GM21528 (cell line): ENCODE measurements around the gene GNRHR.
"Not testable (repeated sequence)": the region's sequence is repeated elsewhere in the genome, so short reads cannot be mapped to it uniquely, and the experiment has no call there.

ENCODE experiments used
- ATAC-seq: cut with Tn5 transposase; IDR thresholded peaks from one replicate; pipeline ENCODE4 v1.9.1; 2021; ENCODE audit warnings: mild to moderate bottlenecking, moderate library complexity; ENCODE audit not compliant: unreplicated experiment, low FRiP score

Gene GNRHR, protein sequence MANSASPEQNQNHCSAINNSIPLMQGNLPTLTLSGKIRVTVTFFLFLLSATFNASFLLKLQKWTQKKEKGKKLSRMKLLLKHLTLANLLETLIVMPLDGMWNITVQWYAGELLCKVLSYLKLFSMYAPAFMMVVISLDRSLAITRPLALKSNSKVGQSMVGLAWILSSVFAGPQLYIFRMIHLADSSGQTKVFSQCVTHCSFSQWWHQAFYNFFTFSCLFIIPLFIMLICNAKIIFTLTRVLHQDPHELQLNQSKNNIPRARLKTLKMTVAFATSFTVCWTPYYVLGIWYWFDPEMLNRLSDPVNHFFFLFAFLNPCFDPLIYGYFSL

DNA sequence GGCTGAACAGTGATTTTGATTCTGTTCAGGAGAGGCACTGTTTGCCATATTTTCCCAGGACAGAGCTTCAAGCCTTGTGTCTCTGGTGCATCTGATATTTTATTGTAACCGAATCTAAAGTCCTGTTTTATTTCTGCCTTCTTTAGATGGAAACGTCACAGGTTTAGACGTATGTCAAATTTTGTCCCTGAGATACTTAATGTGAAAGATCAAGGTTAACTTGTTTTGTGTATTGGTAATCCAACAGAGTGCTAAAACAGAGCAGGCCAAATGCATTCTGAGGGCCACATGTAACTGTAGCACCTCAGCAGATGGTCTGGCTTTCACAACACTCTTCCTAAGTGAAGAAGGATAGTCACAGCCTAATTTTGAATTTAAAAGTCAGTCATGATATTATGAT is at the start of gene GNRHR:
TSS of gene GNRHR (minus strand) at position 101 of the 400 bp plus-strand sequence. CDS start at position 48, 53 bp downstream.
- no peak for ATAC-seq

DNA sequence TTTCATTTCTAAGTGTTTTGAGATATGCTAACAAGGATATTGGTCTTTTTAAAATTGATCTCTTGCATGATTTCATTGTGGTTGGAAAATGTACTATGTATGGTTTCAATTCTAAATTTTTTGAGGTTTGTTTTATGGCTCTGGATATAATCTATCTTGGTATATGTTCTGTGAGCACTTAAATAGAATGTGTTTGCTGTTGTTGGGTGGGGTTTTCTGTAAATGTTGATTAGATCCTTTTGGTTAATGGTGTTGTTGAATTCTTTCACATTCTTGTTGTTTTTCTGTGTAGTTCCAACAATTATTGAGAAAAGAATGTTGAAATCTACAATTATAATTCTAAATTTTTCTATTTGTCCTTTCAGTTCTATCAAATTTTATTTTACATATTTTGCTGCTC is 42.6 kb upstream of the GNRHR start:
- no peak for ATAC-seq

DNA sequence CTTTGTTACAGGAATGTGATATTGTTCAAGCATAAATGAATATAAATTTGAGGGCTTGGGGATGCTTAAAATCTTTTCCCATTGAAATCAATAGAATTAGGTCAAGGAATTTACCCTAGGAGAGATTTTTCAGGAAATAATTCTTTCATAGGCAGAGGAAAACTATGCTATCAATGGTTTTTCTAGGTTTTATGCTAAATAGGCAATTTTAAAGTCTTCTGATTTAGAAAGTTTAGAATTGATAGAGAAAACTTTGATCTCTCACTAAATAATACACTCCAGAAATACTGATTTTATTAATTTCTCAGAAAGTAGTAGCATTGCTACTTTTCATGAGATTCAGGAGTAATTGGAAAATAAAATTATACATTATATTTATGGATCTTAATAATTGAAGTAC is 36.5 kb upstream of the GNRHR start:
- ATAC-seq: no peak

DNA sequence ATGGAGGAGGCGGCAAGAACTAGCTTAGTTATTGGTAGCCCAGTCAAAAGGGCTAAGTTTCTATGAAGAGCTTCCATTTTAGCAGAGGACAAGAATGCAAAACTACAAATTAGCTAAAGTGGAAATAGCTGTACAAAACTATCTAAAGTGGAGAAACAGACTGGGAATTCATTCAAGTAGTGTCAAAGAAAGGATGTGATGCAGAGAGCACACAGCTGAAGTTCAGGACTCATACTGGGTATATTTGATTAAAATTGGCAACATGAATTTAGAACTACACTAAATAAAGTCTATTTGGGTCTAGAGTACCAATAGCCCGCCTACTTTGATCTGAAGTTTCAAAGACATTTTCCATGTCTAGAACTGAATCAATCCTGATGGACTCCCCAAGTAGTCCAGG is 33.1 kb upstream of the GNRHR start:
- no peak for ATAC-seq

DNA sequence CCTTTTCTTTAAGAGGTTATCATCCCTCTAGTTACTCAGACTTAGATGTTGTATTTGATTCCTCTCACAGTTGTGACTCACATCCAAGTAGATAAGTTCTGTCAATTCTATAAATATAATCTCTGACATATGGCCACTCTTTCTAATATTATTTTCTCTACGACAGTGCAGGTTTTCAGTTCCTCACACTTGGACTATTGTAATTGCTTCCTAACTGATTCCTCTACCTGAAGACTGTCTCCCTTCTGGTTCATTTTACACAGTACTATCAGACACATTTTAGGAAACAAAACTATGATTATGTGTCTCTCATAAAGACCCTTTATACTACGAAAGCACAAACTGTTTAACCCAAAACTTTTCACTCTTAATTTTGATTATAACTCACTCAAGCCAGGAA is 31.3 kb upstream of the GNRHR start:
- ATAC-seq: peak; percentile 50

DNA sequence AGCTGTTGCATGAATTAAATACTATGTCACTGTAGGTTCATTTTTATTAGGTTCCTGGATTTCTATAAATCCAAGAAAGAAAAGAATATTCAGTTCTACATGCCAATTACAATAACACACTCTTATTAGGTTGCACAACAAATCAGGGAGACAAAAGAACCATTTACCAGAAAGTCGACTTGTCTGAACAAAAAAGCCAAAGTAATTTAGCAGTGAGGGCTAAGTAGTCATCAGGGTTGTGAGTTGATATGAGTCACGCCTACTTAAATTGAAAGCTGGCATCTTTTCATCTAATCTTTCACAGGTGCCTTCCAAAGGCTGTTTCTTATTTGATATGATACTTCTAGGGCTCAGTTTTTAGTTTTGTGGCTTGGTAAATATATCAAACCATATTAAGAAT is 25.4 kb upstream of the GNRHR start:
- no peak for ATAC-seq

DNA sequence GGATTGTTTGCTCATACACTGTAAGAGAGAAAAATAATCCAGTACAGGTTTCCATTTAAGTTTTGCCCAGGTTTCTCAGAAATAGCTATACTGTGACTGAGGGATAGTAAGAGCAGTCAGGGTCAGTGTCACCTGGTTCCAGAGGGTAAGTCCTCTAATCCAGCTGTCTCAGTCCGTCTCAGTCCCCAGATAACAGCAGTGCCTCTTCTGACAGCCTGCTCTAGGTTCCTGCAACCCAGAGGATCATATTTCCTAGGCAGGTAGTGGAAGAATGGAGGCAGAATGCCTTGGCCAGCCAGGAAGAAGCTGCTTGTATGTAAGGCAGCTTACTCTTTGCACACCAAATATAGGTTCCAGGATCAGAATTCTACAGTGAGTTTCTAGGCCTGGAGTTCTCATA is 22.6 kb upstream of the GNRHR start:
- no peak for ATAC-seq

DNA sequence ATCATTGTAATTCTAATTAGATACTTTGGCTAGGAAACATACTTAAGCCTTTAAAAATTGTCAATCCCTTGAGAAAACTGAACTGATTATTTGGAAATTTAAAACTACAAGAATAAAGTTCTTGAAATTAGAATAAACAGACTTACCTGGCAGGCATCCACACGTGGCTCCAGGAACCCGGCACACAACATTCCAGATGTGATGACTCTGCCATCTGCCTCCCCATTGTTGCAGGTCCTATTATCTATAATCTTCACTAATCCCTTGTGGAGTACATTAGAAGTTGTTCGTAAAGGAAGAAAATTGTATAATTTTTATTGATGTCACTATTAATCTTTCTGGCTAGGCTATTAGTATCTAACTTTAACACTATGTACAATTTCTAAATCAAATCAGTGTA is 16.2 kb upstream of the GNRHR start:
- ATAC-seq: no peak

DNA sequence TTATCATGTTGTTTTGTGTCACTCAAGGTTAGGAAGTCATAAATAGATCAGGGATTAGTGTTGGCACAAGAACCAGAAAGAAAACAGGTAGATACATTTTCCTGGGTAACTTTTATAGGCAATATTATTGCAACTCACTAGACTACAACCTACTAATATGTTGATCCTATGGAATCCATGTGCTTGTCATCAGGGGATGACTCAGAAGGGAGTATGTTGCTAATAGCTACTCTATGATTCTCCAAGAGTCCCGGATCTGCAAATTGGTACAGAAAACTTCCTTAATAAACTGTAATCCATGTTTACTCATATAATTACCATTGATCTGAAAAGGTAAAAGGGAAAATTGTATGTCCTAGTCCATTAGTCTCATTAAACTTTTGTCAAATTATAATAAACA is 11.7 kb upstream of the GNRHR start:
- ATAC-seq: no peak

DNA sequence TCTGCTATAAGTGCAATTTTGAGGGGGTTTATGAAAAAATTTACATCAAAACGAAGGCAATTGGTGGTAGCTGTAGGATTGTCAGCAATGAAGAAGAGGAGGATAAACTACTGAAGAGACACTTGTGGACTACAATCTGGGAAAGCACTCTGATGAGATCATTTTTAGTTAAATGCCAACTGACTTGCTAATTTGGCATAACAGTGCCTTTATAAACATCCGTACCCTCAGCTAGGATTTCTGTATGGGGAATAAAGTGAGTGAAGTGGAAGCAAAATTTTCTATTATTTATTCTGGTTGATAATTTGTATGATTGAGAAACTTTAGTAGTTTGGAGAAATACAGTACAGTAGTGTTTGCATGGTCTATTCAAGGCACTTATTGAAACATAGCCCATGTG is 11.2 kb upstream of the GNRHR start:
- no peak for ATAC-seq

DNA sequence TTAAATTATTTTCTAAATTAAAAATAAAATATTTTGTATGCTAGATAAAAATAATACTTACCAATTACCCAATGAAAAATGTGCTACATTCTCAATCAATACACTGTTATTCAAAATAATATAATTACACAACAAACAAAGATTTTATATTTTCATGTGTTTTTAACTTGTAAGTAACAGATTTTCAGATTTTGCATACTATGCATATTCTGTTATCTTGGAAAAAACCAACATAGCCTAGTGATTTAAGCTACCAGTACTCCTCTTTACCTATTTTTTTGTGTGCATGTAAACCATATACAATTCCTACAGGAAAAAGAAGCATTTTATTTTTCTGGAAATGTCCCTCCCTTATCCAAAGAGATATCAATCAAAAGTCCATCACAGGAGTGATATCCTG is 10.0 kb upstream of the GNRHR start:
- no peak for ATAC-seq

DNA sequence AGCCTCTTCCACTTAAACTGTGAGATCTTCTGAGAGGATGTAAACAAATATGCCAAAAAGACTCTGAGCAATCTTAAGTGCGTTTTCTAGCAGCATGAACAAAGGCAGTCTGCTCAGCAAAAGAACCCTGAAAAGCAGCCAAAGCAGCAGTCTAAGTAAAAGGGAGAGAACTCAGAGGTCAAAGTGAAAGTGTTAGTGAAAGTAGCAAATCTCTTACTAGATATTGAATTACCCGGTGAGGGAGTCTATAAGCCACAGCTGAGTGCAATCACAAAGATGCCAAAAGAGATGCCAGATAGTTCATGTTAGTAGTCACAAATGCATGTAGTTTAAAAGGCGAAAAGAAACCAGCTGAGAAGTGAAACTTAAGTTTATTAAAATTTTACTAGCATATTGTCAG is 7.9 kb upstream of the GNRHR start:
- ATAC-seq: peak; percentile 99

DNA sequence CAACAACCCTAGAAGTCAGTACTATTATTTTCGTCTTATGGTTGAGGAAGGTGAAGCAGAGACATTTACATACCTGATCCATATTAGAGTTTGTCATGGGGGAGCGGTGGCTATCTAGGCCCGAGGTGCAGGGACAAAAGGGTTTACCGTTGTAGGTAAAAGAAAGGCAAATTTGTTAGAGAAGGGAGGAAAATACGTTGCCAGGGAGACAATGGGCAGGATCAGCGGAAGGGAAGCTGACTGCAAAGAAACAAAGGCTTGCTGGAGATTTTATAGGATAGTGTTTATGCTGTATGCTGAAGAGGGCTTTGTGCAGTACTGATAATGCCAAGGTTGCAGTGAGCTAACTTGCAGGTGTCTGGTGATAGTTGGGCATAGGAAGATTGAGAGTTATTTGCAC is 2.8 kb upstream of the GNRHR start:
- ATAC-seq: not testable (repeated sequence)

DNA sequence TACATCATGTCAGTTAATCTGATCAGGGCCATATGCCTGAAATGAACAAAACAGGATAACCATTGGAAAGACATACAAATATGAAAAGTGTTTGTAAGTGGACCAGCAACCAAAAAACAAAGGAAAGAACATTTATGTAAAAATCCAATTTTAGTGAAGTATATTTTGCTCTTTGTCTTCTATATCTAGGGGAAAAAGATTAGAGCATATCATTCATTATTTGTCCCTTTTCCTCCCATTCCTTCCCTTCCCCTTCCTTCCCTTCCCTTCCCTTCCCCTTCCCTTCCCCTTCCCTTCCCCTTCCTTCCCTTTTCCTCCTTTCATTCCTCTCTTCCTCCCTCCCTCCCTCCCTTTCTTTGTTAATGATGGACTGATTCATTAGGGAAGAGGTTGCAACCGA is 1.8 kb upstream of the GNRHR start:
- no peak for ATAC-seq

DNA sequence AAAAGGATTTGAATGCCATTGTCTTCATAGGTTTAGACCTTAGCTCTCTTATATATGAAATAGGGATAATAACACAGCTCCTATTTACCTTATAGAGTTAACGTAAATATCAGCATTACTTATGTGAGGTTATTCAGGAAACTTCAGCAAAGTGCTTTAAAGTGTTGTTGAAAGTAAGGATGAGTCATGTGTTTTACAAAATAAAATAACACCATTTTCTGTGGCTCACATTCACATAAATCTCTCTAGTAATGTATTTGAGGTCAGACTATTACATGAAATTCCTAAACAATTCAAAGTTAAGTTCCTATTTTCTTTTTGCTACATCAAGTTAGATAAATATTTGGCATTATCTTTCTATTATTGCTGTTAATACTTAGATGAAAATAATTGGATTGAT is 2.9 kb downstream of the GNRHR start:
- ATAC-seq: no peak

DNA sequence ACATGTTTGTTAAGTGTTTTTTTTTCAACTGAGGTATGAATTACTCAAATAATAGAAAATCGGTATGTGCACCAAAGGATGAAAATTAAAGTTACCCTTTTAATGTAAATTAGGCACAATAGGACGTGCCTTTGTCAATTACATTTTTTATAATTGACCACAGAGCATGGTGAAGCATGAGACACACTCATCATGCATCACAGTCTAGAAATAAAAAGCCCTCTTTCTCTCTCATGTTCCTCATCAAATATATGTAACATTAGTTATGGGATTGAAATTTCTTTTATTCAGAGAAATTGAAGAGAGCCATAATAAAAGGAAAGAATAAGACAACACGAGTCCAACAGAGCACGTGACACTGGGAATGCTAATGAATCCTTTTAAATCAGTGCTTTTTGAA is 3.5 kb downstream of the GNRHR start:
- no peak for ATAC-seq

DNA sequence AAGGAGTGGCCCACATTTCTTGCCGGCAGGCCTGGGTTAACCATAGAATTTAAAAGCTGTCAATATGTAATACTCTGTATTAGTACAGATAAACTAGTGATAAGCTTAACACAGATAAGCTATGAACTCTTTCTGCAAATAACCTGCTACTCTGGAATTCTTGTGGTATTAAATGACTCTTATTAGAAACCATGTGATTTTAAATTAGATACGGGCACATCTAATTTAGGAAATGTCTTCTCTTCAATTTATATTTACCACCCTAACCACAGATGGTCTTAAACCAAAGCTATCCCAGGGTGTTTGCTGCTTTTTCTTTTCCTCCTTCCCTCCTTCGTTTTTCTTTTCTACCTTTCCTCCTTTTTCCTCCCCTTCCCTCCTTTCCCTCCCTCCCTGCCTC is 4.9 kb downstream of the GNRHR start:
- ATAC-seq: no peak

DNA sequence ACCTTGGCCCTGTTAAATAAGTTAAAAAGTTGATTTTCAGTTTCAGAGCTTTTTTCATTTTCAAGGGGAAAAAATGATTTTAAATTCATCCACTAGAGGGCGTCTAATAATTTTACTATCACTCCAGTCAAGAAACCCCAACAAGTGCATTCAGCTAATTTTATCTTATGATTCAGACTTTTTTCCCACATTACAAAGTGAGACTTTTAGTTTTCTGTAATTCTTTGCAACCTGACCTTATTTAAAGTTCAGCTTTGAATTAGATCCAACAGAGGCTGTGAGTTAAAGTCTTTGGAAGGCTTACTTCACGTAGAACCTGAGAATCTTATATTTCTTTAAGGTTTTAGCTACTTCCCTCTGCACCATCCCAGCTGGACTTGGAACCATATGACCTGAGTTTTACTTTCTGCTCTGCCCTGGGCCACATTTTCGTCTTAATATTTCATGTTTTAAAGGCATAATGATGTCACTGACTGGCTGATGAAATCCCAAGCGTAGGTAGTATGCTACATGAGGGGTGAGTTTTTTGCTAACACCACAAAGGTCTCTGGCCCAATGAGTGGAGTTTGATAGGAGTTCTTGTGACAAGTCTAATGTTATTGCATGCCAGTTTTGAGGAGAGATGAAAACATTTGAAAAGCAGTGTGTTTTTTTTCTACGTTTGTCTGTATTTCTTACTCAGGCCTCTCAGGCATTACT is 7.2 kb downstream of the GNRHR start:
- no peak for ATAC-seq

DNA sequence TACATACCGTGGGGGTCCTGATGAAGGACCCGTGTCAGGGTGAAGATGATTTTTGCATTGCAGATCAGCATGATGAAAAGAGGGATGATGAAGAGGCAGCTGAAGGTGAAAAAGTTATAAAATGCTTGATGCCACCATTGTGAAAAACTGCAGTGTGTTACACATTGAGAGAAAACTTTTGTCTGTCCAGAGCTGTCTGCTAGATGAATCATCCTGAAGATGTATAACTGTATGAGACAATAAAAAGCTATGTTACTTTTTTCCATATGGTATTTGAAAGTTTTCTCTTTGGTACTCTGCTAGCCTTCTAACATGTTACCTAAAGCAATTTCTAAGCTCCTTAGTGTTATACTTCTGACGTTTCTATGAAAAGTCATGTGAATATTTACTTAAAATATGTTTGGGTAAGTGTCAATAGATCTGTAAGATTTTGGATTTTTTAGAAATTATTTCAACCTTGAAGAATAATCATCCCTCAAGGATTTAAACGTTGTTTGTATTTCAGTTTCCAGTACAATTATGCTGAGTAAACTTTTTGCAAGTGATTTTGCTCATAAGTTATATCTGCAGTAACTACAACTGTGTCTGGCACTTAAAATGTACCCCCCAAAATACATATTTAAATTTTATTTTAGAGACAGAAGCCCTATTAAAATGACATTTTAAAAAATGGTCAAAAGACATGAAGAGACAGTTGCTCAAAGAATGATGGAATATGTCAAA is 9.5 kb downstream of the GNRHR start:
- no peak for ATAC-seq

DNA sequence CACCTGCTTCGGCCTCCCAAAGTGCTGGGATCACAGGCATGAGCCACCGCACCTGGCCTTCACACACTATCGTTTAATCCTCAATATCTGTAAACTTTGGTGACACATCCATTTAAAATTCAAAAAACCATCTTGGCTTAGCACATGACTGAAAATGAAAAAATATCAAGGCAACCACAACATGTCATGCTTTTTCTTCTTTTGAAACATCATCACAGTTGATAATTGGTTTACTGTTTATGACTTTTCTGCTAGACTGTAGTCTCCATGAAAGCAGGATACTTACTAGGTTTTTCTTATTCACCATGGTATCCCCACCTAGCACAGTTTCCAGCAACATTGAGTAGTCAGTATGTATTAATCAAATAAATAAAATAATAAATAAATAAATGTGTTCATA is 11.0 kb downstream of the GNRHR start:
- ATAC-seq: no peak

DNA sequence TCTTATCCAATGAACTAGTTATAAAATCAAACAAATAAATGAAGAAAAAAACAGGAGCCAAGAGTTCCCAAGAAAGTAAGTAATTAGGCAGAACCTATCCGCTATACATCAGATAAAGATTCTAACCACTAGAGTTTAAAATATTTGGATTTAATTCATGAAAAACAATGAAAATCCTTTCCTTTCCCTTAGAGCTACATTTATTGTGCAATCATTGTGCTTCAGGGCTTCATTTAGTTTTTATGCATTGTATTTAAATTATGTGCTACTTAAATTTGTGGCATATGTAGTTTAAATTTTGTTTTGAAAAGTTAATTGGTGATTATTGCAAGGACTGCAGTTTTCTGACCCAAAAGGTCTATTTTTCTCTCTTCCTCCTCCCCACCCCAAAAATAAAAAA is 17.9 kb downstream of the GNRHR start:
- no peak for ATAC-seq

DNA sequence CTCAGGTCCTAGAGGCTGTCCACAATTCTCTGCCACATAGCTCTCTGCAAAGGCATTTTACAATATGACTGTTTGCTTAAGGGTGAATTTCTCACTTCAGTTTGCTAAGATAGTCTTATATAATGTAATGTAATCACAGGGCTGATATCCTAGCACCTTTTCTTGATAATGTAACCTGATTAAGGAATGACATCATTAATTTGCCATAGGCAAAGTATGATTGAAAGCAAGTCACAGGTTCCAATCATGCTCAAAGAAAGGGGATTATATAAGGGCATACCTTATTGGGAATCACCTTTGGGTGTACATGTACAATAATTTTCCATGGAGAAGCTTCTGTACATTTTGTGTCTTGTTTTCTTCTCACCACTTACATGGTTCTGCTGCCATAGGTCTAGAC is 18.9 kb downstream of the GNRHR start:
- ATAC-seq: no peak
